ENCODE measurements around the gene TBC1D22B.

TBC1D22B gene, protein sequence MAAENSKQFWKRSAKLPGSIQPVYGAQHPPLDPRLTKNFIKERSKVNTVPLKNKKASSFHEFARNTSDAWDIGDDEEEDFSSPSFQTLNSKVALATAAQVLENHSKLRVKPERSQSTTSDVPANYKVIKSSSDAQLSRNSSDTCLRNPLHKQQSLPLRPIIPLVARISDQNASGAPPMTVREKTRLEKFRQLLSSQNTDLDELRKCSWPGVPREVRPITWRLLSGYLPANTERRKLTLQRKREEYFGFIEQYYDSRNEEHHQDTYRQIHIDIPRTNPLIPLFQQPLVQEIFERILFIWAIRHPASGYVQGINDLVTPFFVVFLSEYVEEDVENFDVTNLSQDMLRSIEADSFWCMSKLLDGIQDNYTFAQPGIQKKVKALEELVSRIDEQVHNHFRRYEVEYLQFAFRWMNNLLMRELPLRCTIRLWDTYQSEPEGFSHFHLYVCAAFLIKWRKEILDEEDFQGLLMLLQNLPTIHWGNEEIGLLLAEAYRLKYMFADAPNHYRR

GRCh38 chr6:37257634-37258404 lies at the start of gene TBC1D22B, which contains the start of gene TMEM217:
TBC1D22B (plus strand) TSS chr6:37257772; CDS start chr6:37257918, 146 bp downstream.
TMEM217 (minus strand) TSS chr6:37258144; CDS start chr6:37219030, 39,114 bp downstream.
- peak; percentile 89 to 91 for DNase-seq

- DNase-seq: peak; percentile 84 to 91
These were observed 49.6 kb upstream of the TBC1D22B start for GRCh38 chr6:37207903-37208456.

GRCh38 chr6:37208793-37209192 lies 48.8 kb upstream of the TBC1D22B start:
- DNase-seq: no peak

- no peak for DNase-seq
These were observed 47.9 kb upstream of the TBC1D22B start for GRCh38 chr6:37209461-37210205.

DNA sequence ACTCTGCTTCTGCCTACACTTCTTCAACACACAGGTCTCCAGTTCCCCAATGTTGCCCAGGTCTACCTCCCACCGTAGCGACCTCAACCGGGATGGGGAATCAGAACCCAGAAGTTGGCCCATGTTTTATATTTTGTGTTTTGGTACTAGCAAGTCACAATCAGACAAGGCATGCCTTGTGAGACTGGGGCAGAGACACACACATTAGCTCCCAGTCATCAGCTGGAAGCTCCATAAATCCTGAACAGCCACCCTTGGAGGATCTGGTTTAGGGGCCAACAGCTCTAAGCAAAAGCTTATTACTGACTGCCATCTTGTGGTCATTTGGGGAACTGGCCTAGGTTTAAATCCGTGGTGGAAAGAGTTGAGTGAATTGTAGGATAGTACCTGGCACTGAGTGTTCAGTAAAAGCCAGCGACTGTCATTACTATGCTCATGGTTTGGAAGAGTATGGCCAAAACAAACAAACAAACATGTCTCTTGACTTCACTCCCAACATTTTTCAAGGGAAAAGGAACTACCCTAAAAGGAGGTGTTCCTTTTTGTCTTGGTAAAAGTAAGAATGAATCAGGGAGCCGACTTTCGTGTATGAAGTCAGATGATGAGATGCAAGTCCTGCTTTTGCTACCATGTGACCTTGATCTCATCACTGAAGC lies 47.1 kb upstream of the TBC1D22B start:
- peak; percentile 82 to 84 for DNase-seq

DNA sequence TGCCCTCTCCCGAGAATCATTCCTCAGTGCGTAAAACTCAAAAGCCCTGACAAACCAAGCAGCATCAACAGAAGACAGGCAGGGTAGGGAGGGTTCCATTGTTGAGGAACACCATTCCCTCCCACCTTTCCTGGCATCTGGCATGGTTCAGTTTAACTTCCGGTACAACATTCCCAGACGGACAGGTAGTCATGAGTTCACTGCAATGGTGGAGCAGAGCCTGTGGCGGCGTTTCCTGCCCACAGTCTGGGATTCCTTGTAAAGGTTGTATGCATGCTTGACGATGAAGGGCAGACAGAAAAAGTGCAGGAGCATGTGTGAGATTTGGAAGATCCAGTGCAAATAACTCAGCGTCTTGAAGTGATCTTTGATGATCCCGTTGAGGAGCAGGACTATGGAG lies 45.3 kb upstream of the TBC1D22B start:
- DNase-seq: no peak

DNA sequence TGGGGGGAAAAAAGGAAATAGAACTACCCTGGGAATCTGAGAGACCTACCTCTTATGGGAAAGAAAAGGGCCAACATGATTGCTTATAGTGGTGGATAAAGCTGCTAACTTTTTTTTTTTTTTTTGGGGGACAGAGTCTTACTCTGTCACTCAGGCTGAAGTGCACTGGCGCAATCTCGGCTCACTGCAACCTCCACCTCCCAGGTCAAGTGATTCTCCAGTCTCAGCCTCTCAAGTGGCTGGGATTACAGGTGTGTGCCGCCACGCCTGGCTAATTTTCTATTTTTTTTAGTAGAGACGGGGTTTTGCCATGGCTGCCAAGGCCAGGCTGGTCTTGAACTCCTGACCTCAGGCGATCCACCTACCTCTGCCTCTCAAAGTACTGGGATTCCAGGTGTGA lies 39.5 kb upstream of the TBC1D22B start:
- no peak for DNase-seq

- peak in 1 of 2 experiments; percentile 13 for DNase-seq
These were observed 39.1 kb upstream of the TBC1D22B start for GRCh38 chr6:37218511-37218910.

GRCh38 chr6:37221585-37222124 lies 35.9 kb upstream of the TBC1D22B start:
- DNase-seq: no peak

DNA sequence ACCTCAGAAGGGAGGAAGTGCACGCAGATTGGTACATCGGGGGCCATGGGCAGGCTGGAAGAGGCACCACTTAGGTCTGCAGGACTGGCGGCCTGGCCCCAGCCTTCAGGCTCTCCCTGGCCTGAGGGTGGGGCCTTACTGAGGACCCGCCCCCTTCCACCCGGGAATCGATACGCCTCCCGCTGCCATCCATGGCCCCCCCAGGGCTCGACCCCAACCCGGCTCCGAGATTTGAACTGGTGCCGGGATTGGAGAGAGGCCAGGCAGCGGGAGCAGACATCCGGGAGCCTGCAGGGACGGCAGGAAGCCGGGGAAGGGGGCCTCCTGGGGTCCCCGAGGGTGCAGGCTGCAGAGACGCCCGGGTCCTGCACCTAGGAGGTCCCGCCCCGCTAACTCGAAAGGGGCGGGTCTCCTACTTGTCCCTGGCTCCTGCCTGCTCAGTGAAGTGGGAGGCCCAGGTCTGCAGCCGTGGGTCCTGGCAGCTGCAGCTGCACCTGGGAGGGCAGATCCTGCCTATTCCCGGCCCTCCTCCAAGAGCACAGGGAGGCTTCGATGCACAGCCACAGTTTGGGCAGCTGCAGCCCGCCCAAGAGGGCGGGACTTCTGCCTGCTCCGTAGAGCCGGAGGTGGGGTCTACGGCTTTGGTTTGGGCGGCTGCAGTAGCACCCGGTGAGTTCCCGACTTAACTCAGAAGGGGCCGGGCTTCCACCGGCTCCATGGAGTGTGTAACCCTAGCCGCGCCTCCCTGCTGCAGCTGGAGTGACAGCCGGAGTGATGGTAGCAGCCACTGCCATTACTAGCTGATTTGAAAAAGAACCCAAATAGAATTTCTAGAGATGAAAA lies 35.2 kb upstream of the TBC1D22B start:
- peak; percentile 88 to 91 for DNase-seq

DNA sequence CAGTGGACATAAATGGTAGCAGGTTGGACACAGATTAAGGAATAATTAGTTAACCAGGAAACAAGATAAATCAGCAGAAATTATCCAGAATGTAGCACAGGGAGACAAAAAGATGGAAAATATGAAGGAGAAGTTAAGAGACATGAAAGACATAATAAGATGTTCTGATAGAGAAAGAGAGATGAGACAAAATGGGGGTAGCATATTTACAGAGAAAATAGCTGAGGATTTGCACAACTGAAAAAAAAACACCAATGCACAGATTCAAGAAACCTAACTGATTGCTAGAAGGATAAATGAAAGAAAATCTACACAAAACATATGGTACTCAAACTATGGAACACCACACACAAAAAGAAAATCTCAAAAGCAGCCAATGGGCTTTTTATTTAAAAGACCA lies 34.6 kb upstream of the TBC1D22B start:
- no peak for DNase-seq

GRCh38 chr6:37225350-37226169 lies 32.0 kb upstream of the TBC1D22B start:
- no peak for DNase-seq

DNA sequence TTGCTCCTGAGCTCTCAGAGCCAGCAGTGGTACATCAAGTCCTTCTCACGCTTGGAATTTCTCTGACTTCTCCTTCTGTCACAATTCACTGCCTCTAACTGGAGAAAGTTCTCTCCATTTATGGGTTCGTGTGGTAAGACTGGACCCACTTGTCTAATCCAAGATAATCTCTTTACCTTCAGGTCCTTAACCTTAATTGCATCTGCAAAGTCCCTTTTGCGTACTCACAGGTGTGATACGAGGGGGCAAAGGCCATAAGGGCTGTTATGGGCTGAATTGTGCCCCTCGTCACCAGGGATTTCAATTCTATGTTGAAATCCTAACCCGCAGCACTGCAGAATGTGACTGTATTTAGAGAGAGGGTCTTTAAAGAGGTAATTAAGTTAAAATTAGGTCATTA lies 27.5 kb upstream of the TBC1D22B start:
- no peak for DNase-seq

GRCh38 chr6:37232430-37233017 lies 25.0 kb upstream of the TBC1D22B start:
- peak; percentile 18 to 43 for DNase-seq

GRCh38 chr6:37233541-37233940 lies 24.0 kb upstream of the TBC1D22B start:
- no peak for DNase-seq

DNA sequence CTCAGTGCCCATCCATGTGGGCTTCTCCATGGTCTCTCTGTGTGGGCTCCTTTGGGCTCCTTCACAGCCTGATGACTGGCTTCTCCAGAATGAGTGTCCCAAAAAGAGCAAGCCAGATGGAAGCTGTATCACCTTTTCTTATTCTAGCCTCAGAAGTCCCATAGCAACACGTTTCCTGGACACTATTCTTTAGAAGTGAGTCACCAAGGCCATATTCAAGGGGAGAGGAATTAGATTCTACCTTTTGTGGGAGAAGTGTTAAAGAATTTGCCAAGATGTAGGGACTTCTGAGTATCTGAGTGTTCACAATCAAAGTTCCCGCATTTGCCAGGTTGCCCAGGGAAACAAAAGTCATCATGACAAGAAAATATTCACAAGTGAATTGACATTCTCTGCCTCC lies 20.7 kb upstream of the TBC1D22B start:
- DNase-seq: no peak

DNA sequence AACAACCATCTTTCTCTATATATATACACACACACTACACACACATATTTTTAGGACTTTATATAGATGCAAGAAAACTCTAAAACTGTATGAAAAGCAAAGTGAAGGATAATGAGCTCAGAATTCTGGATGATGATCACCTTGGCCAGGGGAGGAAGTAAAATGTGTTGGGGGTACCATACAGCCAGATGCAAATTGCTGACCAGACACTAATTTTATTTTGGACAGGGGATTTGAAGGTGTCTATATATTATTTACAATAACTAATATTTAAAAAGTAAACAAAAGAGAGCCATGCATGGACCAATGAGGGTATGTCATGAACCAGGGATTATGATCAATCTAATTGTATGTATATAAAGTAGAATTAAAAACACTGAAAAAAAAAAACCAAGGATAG lies 19.8 kb upstream of the TBC1D22B start:
- no peak for DNase-seq

GRCh38 chr6:37238381-37238780 lies 19.2 kb upstream of the TBC1D22B start:
- DNase-seq: peak in 1 of 2 experiments; percentile 10

DNA sequence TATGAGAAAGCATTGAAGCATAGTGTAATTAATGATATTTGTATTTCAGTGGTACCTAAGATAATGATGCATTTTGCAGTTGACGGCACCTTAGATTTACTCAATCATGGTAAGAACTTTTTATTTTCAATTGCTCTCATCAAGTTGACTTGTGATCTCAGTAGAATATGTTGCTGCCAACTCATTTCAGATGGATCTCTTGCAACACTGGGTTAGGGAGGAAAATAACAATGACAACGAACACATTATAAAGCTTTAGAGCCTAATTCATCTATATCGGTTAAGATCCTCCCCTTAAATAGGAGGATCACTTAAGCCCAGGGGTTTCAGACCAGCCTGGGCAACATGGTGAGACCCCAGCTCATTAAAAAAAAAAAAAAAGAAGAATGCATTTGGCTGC lies 18.0 kb upstream of the TBC1D22B start:
- DNase-seq: no peak
